H1 (cell line): ENCODE results near the gene KRT35. TPM values are rescaled to one million over a fixed set of nuclear protein-coding genes. Genes with fewer than 3 reads are reported as not detected.

Experiments
- CTCF ChIA-PET: fragments of 300-600 bp; sonication (Branson Sonifier 250); formaldehyde crosslinking; loops from one replicate; lab custom pipeline; 2021; ENCODE audit not compliant: partially characterized antibody; lab: Charles Lee
- POLR2A ChIA-PET: fragments of 300-600 bp; sonication (Branson Sonifier 250); formaldehyde crosslinking; loops from one replicate; lab custom pipeline; 2021; ENCODE audit warnings: inconsistent platforms; ENCODE audit not compliant: partially characterized antibody; lab: Charles Lee
- DNase-seq, 2 experiments: peaks; one replicate each; pipeline versions ENCODE4 v3.0.0 to v3.0.0-alpha.2; 2010 to 2022; ENCODE audit warnings: low spot score in 2 of 2, low read depth in 1 of 2, mixed read lengths in 1 of 2
- FAIRE-seq: peaks from 2 replicates; lab custom pipeline; 2011; peaks lifted over from hg19 to GRCh38; lab: Jason Lieb, UNC
- H2AFZ ChIP-seq: 2 replicates; pipeline ENCODE4 v1.8.1; 2012; ENCODE audit warnings: low read length, inconsistent platforms
- H2AK5ac ChIP-seq: 2 replicates; pipeline ENCODE4 v1.6.1; 2013; ENCODE audit warnings: low read depth, low read length
- H2BK120ac ChIP-seq: replicated peaks from 2 replicates; pipeline ENCODE3; 2013; ENCODE audit warnings: low read depth, low read length, inconsistent platforms
- H2BK12ac ChIP-seq: 2 replicates; pipeline ENCODE4 v1.6.1; 2013; ENCODE audit warnings: low read depth, low read length
- H2BK15ac ChIP-seq: 2 replicates; pipeline ENCODE4 v1.6.1; 2013; ENCODE audit warnings: low read length
- H2BK20ac ChIP-seq: 2 replicates; pipeline ENCODE4 v1.6.1; 2013; ENCODE audit warnings: low read length
- H2BK5ac ChIP-seq: 2 replicates; pipeline ENCODE4 v1.6.1; 2013; ENCODE audit warnings: low read depth, low read length
- H3K14ac ChIP-seq: 2 replicates; pipeline ENCODE4 v1.6.1; 2013; ENCODE audit warnings: inconsistent platforms; ENCODE audit not compliant: insufficient read length
- H3K18ac ChIP-seq: 2 replicates; pipeline ENCODE4 v1.6.1; 2013; ENCODE audit warnings: low read length; ENCODE audit errors: extremely low read depth
- H3K23ac ChIP-seq: 2 replicates; pipeline ENCODE4 v1.6.1; 2013; ENCODE audit warnings: inconsistent platforms; ENCODE audit not compliant: insufficient read length
- H3K23me2 ChIP-seq: 2 replicates; pipeline ENCODE4 v1.6.1; 2013; ENCODE audit warnings: low read depth, low read length
- H3K27ac ChIP-seq: 2 replicates; pipeline ENCODE4 v1.6.1; 2011; ENCODE audit warnings: low read depth, low read length, inconsistent platforms
- H3K27me3 ChIP-seq, 4 experiments: replicated peaks in 1 of 4; 1 replicate in 1 of 4; 2 replicates in 3 of 4; pipeline versions ENCODE4 v1.6.1 to v1.8.1; 2011 to 2013; ENCODE audit warnings: low read length in 3 of 4, mild to moderate bottlenecking in 3 of 4, inconsistent platforms in 2 of 4, mixed read lengths in 2 of 4, moderate library complexity in 1 of 4; ENCODE audit not compliant: control insufficient read depth in 3 of 4, insufficient read depth in 3 of 4; ENCODE audit errors: extremely low read depth in 1 of 4
- H3K36me3 ChIP-seq, 4 experiments: 2 replicates each; pipeline versions ENCODE4 v1.6.1 to v1.8.1; 2011 to 2013; ENCODE audit warnings: mild to moderate bottlenecking in 4 of 4, low read length in 3 of 4, moderate library complexity in 2 of 4, control low read depth in 1 of 4, inconsistent platforms in 1 of 4; ENCODE audit not compliant: insufficient read depth in 4 of 4, control insufficient read depth in 2 of 4
- H3K4ac ChIP-seq: replicated peaks from 2 replicates; pipeline ENCODE3; 2013; ENCODE audit warnings: low read length, low read depth, mixed read lengths, inconsistent platforms; ENCODE audit not compliant: insufficient read length
- H3K4me1 ChIP-seq, 4 experiments: replicated peaks in 1 of 4; 1 replicate in 1 of 4; 2 replicates in 3 of 4; pipeline versions ENCODE4 v1.6.1 to v1.8.1; 2011 to 2013; ENCODE audit warnings: low read length in 3 of 4, inconsistent platforms in 2 of 4, mixed read lengths in 1 of 4; ENCODE audit not compliant: insufficient read depth in 4 of 4, control insufficient read depth in 3 of 4
- H3K4me2 ChIP-seq, 2 experiments: 2 replicates each; pipeline versions ENCODE4 v1.6.1 to v1.8.1; 2011 to 2013; ENCODE audit warnings: low read depth in 2 of 2, low read length in 2 of 2, control low read depth in 1 of 2, inconsistent platforms in 1 of 2, mild to moderate bottlenecking in 1 of 2; ENCODE audit not compliant: insufficient read depth in 1 of 2
- H3K4me3 ChIP-seq, 4 experiments: fragments of 200-600, 300-600 bp in 1 of 4; sonication (generic), shearing (Covaris generic), sonication (Bioruptor Twin) in 1 of 4; 2 replicates each; pipeline versions ENCODE4 v1.5.1 to v1.8.1; 2011 to 2016; ENCODE audit warnings: low read length in 4 of 4, low read depth in 3 of 4, control low read depth in 2 of 4, inconsistent platforms in 2 of 4, mild to moderate bottlenecking in 2 of 4, mixed read lengths in 1 of 4, moderate library complexity in 1 of 4; ENCODE audit not compliant: insufficient read depth in 2 of 4; ENCODE audit errors: extremely low read depth in 1 of 4
- H3K56ac ChIP-seq: replicated peaks from 2 replicates; pipeline ENCODE3; 2013; ENCODE audit warnings: low read depth, mild to moderate bottlenecking, mixed read lengths, low read length, inconsistent platforms; ENCODE audit not compliant: insufficient read length
- H3K79me1 ChIP-seq: 2 replicates; pipeline ENCODE4 v1.6.1; 2013; ENCODE audit warnings: low read depth, low read length, control low read depth
- H3K79me2 ChIP-seq, 2 experiments: 2 replicates each; pipeline versions ENCODE4 v1.6.1 to v1.8.1; 2012 to 2013; ENCODE audit warnings: low read length in 2 of 2, mild to moderate bottlenecking in 2 of 2, inconsistent platforms in 1 of 2; ENCODE audit not compliant: insufficient read depth in 2 of 2, control insufficient read depth in 1 of 2
- H3K9ac ChIP-seq, 4 experiments: replicated peaks in 1 of 4; 1 replicate in 1 of 4; 2 replicates in 3 of 4; pipeline versions ENCODE4 v1.6.1 to v1.8.1; 2011 to 2013; ENCODE audit warnings: low read depth in 3 of 4, low read length in 3 of 4, control low read depth in 2 of 4, mild to moderate bottlenecking in 2 of 4, moderate library complexity in 2 of 4, inconsistent platforms in 1 of 4; ENCODE audit errors: extremely low read depth in 1 of 4
- H3K9me3 ChIP-seq, 2 experiments: 2 replicates each; pipeline versions ENCODE4 v1.6.1 to v1.8.1; 2012 to 2013; ENCODE audit warnings: mild to moderate bottlenecking in 2 of 2, moderate library complexity in 2 of 2, control low read depth in 1 of 2, inconsistent platforms in 1 of 2, low read depth in 1 of 2, low read length in 1 of 2, mixed read lengths in 1 of 2; ENCODE audit not compliant: insufficient read depth in 2 of 2
- H4K20me1 ChIP-seq, 2 experiments: replicated peaks in 1 of 2; 2 replicates each; pipeline versions ENCODE3 to v1.8.1; 2011 to 2013; ENCODE audit warnings: inconsistent platforms in 2 of 2, low read length in 2 of 2, mild to moderate bottlenecking in 1 of 2; ENCODE audit not compliant: insufficient read depth in 2 of 2, control insufficient read depth in 1 of 2
- H4K5ac ChIP-seq: 2 replicates; pipeline ENCODE4 v1.6.1; 2013; ENCODE audit warnings: low read length, low read depth, mixed read lengths, inconsistent platforms; ENCODE audit not compliant: insufficient read length
- H4K8ac ChIP-seq: 2 replicates; pipeline ENCODE4 v1.8.0; 2013; ENCODE audit warnings: mild to moderate bottlenecking, moderate library complexity, low read length, inconsistent platforms; ENCODE audit not compliant: insufficient read depth; ENCODE audit errors: extremely low read depth
- H4K91ac ChIP-seq: replicated peaks from 2 replicates; pipeline ENCODE3; 2013; ENCODE audit warnings: low read length, mixed read lengths, inconsistent platforms; ENCODE audit not compliant: insufficient read length
- ASH2L ChIP-seq: fragments of 200-600, 300-600 bp; sonication (generic); IDR thresholded peaks from one replicate; pipeline ENCODE4 v1.7.1; 2017; ENCODE audit warnings: low read length
- ATF3 ChIP-seq: IDR thresholded peaks from 2 replicates; pipeline ENCODE4 v1.6.1; 2011; ENCODE audit warnings: low read depth, mild to moderate bottlenecking, low read length; ENCODE audit not compliant: insufficient read depth
- BRCA1 ChIP-seq: IDR thresholded peaks from 2 replicates; pipeline ENCODE4 v1.6.1; 2012; ENCODE audit warnings: low read depth, low read length, improper control_type of control experiment
- CBX8 ChIP-seq: fragments of 300-800, 300-1000 bp; sonication (generic); IDR thresholded peaks from 2 replicates; pipeline ENCODE4 v1.7.1; 2016; ENCODE audit warnings: low read depth, low read length, borderline replicate concordance
- CHD2 ChIP-seq: IDR thresholded peaks from 2 replicates; pipeline ENCODE4 v1.6.1; 2012; ENCODE audit warnings: low read length, improper control_type of control experiment
- CREB1 ChIP-seq: IDR thresholded peaks from 2 replicates; pipeline ENCODE4 v1.6.1; 2012; ENCODE audit warnings: inconsistent platforms
- CTBP2 ChIP-seq: IDR thresholded peaks from 2 replicates; pipeline ENCODE4 v1.7.0; 2011; ENCODE audit warnings: borderline replicate concordance, mild to moderate bottlenecking, moderate library complexity, mixed read lengths, low read length; ENCODE audit not compliant: insufficient read depth, insufficient read length
- JUND ChIP-seq: IDR thresholded peaks from 2 replicates; pipeline ENCODE4 v1.6.1; 2011; ENCODE audit warnings: mild to moderate bottlenecking, improper control_type of control experiment, low read length
- MAX ChIP-seq: IDR thresholded peaks from 2 replicates; pipeline ENCODE4 v1.6.1; 2012; ENCODE audit warnings: inconsistent platforms
- RNF2 ChIP-seq: fragments of 200-900, 300-1000 bp; sonication (generic); IDR thresholded peaks from 2 replicates; pipeline ENCODE4 v1.7.1; 2016; ENCODE audit warnings: borderline replicate concordance, low read depth, mild to moderate bottlenecking, antibody characterized with exemption, low read length; ENCODE audit not compliant: poor library complexity, severe bottlenecking; ENCODE audit errors: missing control alignments
- SIX5 ChIP-seq: IDR thresholded peaks from 2 replicates; pipeline ENCODE4 v1.6.1; 2011; ENCODE audit warnings: mild to moderate bottlenecking, low read depth, low read length
- SP4 ChIP-seq: IDR thresholded peaks from 2 replicates; pipeline ENCODE4 v1.6.1; 2012; ENCODE audit warnings: low read length, inconsistent platforms
- TAF1 ChIP-seq: IDR thresholded peaks from 2 replicates; pipeline ENCODE4 v1.6.1; 2011; ENCODE audit warnings: mild to moderate bottlenecking, low read depth, low read length
- TAF7 ChIP-seq: optimal IDR thresholded peaks from 2 replicates; pipeline ENCODE3; 2011; ENCODE audit warnings: low read depth, mild to moderate bottlenecking, inconsistent platforms, low read length, moderate library complexity, borderline replicate concordance
- WGBS, 2 experiments: shearing (Covaris generic) in 1 of 2; methylation state at CpG; one replicate each; pipeline versions ENCODE4 v1.1.6 to v1.1.7; 2013 to 2015; ENCODE audit warnings: low lambda C conversion rate in 2 of 2, mixed read lengths in 2 of 2, inconsistent platforms in 1 of 2, low coverage in 1 of 2, missing lambda C conversion rate in 1 of 2; ENCODE audit not compliant: insufficient replicate concordance in 2 of 2, insufficient coverage in 1 of 2, insufficient read length in 1 of 2; ENCODE audit errors: extremely low coverage in 1 of 2, missing lambda C conversion rate in 1 of 2; 5-methylcytosine and 5-hydroxymethylcytosine counted together
- polyA plus RNA-seq, 7 experiments: library from polyadenylated mRNA; depleted of rRNA in 3 of 7; stranded (reverse) in 5 of 7; unstranded in 2 of 7; fragments of >200 nt in 5 of 7; fragments of 200-250 nt in 2 of 7; gene quantifications; 1 replicate in 5 of 7; 2 replicates in 1 of 7; 4 replicates in 1 of 7; pipeline versions ENCODE4 v1.2.1 to v1.2.3, GENCODE V29; 2011 to 2013; ENCODE audit warnings: missing spikeins in 2 of 7, mixed read lengths in 2 of 7
- total RNA-seq: library from RNA; stranded (reverse); fragmentation: NEBNext Ultra II Directional; extraction: Animal tissue kit (Norgen Biotek cat#: 25700); gene quantifications from 2 replicates; pipeline ENCODE4 v1.2.1, GENCODE V29; 2021

The KRT35 gene
- total and polyA plus RNA-seq, 2 of the 8 experiments (the other 6 are each of a cell fraction or from before 2014, with no cell fraction given): not detected

GRCh38 chr17:41478237-41478636, 2.7 kb downstream of the KRT35 start:
- no peaks in the 10 kb centered on the region for H3K79me1 ChIP-seq
- no peaks in the 10 kb centered on the region; a peak in 2 of 7 replicates for H3K27me3 ChIP-seq
- no peak overlapping the region for H3K4me3 ChIP-seq
- FAIRE-seq (no peak), DNase-seq (no peak)
- POLR2A ChIA-PET: interaction anchor here (0.9 kb wide), 1 partner anchor 50 kb away, joined by 3 read pairs; the partner anchor contains the start of gene KRT19
- H2BK20ac ChIP-seq: no peak overlapping the region
- no peaks in the 10 kb centered on the region for H3K36me3 ChIP-seq
- H3K14ac ChIP-seq: no peak overlapping the region
- no peaks in the 10 kb centered on the region for H3K79me2 ChIP-seq
- no peaks in the 10 kb centered on the region for H3K23me2 ChIP-seq
- no peak overlapping the region for H2BK5ac ChIP-seq
- no peak overlapping the region for H3K9ac ChIP-seq
- 80% methylated on average over 8 of the region's 8 CpGs; no CpG with 5 or more reads in 1 of the 2 experiments for WGBS, 2 experiments
- no peak overlapping the region for H3K4ac ChIP-seq
- no peak overlapping the region for H3K27ac ChIP-seq
- no peak overlapping the region for H3K18ac ChIP-seq
- H2BK120ac ChIP-seq: no peak overlapping the region
- H3K4me2 ChIP-seq: no peak overlapping the region
- H4K20me1 ChIP-seq: no peaks in the 10 kb centered on the region
- H2AK5ac ChIP-seq: no peak overlapping the region
- CTCF ChIA-PET: interaction anchor here (0.6 to 11.2 kb wide), 8 partner anchors 9 to 600 kb away, joined by 3 to 98 read pairs (median 4); partner anchors contain the start of gene KRT36
- no peak overlapping the region for H2AFZ ChIP-seq
- H2BK12ac ChIP-seq: no peak overlapping the region
- H4K91ac ChIP-seq: no peak overlapping the region
- H4K5ac ChIP-seq: no peak overlapping the region
- H3K23ac ChIP-seq: no peak overlapping the region
- H3K4me1 ChIP-seq: no peaks in the 10 kb centered on the region
- no peaks in the 10 kb centered on the region for H3K9me3 ChIP-seq
- H3K56ac ChIP-seq: no peak overlapping the region
- H2BK15ac ChIP-seq: no peak overlapping the region; the same call in 1 of the 2 replicates
- H4K8ac ChIP-seq: no peak overlapping the region
- TF ChIP-seq ATF3 (no peak), MAX (no peak), CTBP2 (no peak), BRCA1 (no peak), SIX5 (no peak), TAF7 (no peak), CHD2 (no peak), JUND (no peak), CREB1 (no peak), CBX8 (no peak), RNF2 (no peak), TAF1 (no peak), SP4 (no peak), ASH2L (no peak)
